Stimulated activated CD8-positive, alpha-beta memory T cell treated with anti-CD3 and anti-CD28 coated beads, Interleukin-4, amount 100 ng/mL, for 4 hours (primary cell): ENCODE data around the gene STAT1.

Experiments
- DNase-seq, 2 donors: peaks; one replicate each; pipeline ENCODE4 v3.0.0-alpha.2; 2020; ENCODE audit warnings: low read depth in 2 of 2, low spot score in 1 of 2

STAT1 gene

GRCh38 chr2:190927301-190927700, 86.7 kb downstream of the STAT1 start:
- DNase-seq, result no peak

DNA sequence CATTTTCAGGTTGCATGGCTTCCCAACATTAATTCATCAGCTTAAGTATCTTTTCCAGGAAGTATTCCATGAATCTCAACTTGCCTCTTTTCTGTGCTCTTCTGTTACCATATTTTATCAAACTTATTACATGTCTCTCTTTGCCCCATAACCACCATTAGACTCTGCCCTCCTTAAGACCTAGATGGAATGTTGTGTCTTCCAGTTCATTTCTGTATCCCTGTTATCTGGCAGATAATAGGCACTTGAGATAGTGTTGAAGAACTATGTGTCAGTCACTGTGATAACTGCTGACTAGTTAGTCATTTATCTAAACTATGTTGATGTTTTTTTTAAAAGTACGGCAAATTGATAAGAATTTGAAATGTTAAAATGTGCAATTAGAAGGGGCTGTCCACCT, 91.6 kb downstream of the STAT1 start:
- DNase-seq, result no peak

DNA sequence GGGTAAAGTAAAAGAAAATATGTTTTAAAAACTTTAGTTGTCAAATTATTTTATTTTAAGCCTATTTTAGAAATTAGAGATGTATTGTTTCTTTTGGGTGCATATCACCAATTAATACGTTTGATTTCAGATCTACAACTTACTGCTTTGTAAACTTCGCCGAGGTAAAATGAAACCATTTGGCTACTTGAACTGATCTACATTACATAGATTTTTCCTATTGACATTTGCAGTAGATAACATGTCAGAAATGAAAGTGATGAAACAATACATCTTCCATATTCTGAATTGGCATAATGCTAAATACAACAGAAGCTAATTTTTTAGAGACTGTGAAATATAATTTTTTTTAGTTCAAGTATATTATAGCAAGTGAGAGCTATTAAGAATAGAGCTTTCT, 93.9 kb downstream of the STAT1 start:
- no peak for DNase-seq
